ENCODE data around the gene TWF2. TPM values are rescaled to one million over a fixed set of nuclear protein-coding genes. Genes with fewer than 3 reads are reported as not detected.

TWF2 gene
- total RNA-seq, 4 donors from 2014 or later = 33.2 to 46.2 (median 42.6) TPM

- Histone ChIP-seq H3K4me1 (peaks cover 29% of the 10 kb centered on the region), H3K36me3 (peaks cover 73% of the 10 kb centered on the region), H3K27ac (no peak overlapping the region), H3K27me3 (no peaks in the 10 kb centered on the region), H3K4me3 (no peak overlapping the region), H3K9me3 (no peaks in the 10 kb centered on the region)
- 64% methylated on average over 10 of the region's 10 CpGs for whole genome bisulfite sequencing
- DNase-seq (ENCODE audit: low spot score in 2 of 2) = peak in 1 of 2 donors; percentile 38
- TF ChIP-seq POLR2A (IDR thresholded peaks at IDR 0.05) (no peak), EP300 (IDR thresholded peaks at IDR 0.05) (no peak), CTCF (IDR thresholded peaks at IDR 0.05) (no peak), POLR2AphosphoS5 (IDR thresholded peaks at IDR 0.05) (no peak)
Measured at GRCh38 chr3:52204337-52205073, 34.5 kb downstream of the TWF2 start.

- WGBS = 86% methylated on average over 1 of the region's 1 CpG
- DNase-seq (ENCODE audit: low spot score in 2 of 2) = no peak
- Histone ChIP-seq H3K27ac (no peak overlapping the region), H3K36me3 (peaks cover 65% of the 10 kb centered on the region), H3K27me3 (no peaks in the 10 kb centered on the region), H3K4me3 (no peak overlapping the region), H3K4me1 (peaks cover 37% of the 10 kb centered on the region), H3K9me3 (no peaks in the 10 kb centered on the region)
- TF ChIP-seq POLR2A (IDR thresholded peaks at IDR 0.05) (no peak), POLR2AphosphoS5 (IDR thresholded peaks at IDR 0.05) (no peak), EP300 (IDR thresholded peaks at IDR 0.05) (no peak), CTCF (IDR thresholded peaks at IDR 0.05) (no peak)
Measured at GRCh38 chr3:52203701-52204100, 35.3 kb downstream of the TWF2 start.

- DNase-seq (ENCODE audit: low spot score in 2 of 2) = no peak
- H3K4me1 ChIP-seq = peaks cover 44% of the 10 kb centered on the region
- 91% methylated on average over 4 of the region's 4 CpGs for WGBS
- no peak overlapping the region for H3K27ac ChIP-seq
- H3K9me3 ChIP-seq = no peaks in the 10 kb centered on the region
- no peaks in the 10 kb centered on the region for H3K27me3 ChIP-seq
- TF ChIP-seq CTCF (IDR thresholded peaks at IDR 0.05) (no peak), POLR2AphosphoS5 (IDR thresholded peaks at IDR 0.05) (no peak), EP300 (IDR thresholded peaks at IDR 0.05) (no peak), POLR2A (IDR thresholded peaks at IDR 0.05) (no peak)
- H3K36me3 ChIP-seq = peaks cover 53% of the 10 kb centered on the region
- no peak overlapping the region for H3K4me3 ChIP-seq
Measured at GRCh38 chr3:52202384-52203077, 36.4 kb downstream of the TWF2 start.

- WGBS = 86% methylated on average over 5 of the region's 5 CpGs
- Histone ChIP-seq H3K27me3 (no peaks in the 10 kb centered on the region), H3K36me3 (peaks cover 39% of the 10 kb centered on the region), H3K4me3 (no peak overlapping the region), H3K9me3 (no peaks in the 10 kb centered on the region), H3K4me1 (peaks cover 58% of the 10 kb centered on the region), H3K27ac (no peak overlapping the region)
- no peak for DNase-seq (ENCODE audit: low spot score in 2 of 2)
- TF ChIP-seq CTCF (IDR thresholded peaks at IDR 0.05) = no peak
- no peak for TF ChIP-seq POLR2A (IDR thresholded peaks at IDR 0.05)
- no peak for TF ChIP-seq EP300 (IDR thresholded peaks at IDR 0.05)
- TF ChIP-seq POLR2AphosphoS5 (IDR thresholded peaks at IDR 0.05) = no peak
Measured at GRCh38 chr3:52200981-52201679, 37.8 kb downstream of the TWF2 start.

Data from suprapubic skin (tissue), 4 donors.